GM18519 (cell line): Measurements from ENCODE around the gene PTGES3.
"Not testable (repeated sequence)": the region's sequence is repeated elsewhere in the genome, so short reads cannot be mapped to it uniquely, and the experiment has no call there.

ENCODE experiments used
- ATAC-seq: cut with Tn5 transposase; IDR thresholded peaks from one replicate; pipeline ENCODE4 v1.9.1; 2021; ENCODE audit warnings: mild to moderate bottlenecking, moderate library complexity; ENCODE audit not compliant: unreplicated experiment, low FRiP score

Gene PTGES3

DNA sequence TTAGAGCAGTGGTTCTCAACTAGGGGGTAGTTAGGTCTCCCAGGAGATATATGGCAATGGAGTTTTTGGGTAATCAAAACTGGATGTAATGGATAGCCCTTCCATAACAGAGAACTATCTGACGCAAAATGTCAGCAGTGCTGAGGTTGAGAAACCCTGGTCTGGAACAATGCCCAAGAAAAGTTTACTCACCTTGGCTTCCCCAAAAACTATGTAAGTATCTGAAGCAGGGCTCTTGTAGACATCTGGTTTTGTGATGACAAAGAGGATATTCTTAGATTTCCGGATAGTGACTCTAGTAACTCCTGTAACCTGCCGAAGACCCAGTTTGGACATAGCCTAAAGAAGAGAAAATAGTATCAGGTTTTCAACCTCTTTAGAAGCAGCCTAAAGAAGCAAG, 25.3 kb upstream of the PTGES3 start:
- ATAC-seq: no peak

DNA sequence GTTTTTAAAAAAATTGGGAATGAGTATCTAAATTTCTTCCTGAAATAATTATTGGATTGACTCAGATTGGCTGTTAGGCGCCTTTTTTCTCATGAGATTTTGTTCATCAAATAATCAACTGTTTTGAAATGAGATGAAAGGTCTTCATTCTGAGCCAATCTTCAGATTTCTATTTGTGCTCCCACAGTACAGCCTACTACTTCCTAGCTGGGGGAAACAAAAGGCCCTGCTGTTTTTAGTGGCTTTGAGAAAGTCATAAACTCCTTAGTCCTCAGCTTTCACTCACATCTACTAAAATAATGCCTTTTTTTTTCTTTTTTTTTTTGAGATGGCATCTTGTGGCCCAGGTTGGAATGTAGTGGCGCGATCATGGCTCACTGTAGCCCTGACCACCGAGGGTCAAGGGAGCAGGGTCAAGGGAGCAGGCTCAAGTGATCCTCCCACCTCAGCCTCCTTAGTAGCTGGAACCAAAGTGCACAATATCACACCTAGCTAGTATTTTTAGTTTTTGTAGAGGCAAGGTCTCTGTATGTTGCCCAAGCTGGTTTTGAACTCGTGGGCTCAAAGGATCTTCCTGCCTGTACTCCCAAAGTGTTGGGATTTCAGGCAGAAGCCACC, 21.8 kb upstream of the PTGES3 start:
- no peak for ATAC-seq

DNA sequence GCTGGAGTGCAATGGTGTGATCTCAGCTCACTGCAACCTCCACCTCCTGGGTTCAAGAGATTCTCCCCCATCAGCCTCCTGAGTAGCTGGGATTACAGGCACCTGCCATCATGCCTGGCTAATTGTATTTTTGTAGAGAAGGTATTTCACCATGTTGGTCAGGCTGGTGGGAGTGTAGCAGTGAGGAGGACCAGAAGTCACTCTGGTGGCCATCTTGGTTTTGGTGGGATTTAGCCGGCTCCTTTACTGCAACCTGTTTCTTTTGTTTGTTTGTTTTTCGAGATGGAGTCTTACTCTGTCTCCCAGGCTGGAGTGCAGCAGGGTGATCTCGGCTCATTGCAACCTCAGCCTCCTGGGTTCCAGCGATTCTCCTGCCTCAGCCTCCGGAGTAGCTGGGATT, 16.4 kb upstream of the PTGES3 start:
- not testable (repeated sequence) for ATAC-seq

DNA sequence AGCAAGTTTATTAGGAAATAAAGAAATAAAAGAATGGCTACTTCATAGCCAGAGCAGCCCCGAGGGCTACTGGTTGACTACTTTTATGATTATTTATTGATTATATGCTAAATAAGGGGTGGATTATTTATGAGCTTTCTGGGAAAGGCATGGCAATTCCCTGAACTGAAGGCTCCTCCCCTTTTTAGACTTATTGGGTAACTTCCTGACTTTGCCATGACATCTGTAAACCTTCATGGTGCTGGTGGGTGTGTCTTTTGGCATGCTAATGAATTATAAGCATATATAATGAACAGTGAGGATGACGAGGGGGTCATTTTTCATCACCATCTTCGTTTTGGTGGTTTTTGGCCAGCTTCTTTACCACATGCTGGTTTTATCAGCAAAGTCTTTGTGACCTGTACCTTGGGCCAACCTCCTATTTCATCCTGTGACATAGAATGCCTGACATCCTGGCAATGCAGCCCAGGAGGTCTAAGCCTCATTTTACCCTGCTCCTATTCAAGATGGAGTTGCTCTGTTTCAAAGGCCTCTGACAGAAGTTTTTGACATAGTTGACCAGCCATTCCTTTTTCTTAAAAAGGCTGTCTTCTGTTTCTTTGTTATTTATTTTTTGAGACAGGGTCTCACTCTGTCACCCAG, 11.1 kb upstream of the PTGES3 start:
- ATAC-seq: no peak

DNA sequence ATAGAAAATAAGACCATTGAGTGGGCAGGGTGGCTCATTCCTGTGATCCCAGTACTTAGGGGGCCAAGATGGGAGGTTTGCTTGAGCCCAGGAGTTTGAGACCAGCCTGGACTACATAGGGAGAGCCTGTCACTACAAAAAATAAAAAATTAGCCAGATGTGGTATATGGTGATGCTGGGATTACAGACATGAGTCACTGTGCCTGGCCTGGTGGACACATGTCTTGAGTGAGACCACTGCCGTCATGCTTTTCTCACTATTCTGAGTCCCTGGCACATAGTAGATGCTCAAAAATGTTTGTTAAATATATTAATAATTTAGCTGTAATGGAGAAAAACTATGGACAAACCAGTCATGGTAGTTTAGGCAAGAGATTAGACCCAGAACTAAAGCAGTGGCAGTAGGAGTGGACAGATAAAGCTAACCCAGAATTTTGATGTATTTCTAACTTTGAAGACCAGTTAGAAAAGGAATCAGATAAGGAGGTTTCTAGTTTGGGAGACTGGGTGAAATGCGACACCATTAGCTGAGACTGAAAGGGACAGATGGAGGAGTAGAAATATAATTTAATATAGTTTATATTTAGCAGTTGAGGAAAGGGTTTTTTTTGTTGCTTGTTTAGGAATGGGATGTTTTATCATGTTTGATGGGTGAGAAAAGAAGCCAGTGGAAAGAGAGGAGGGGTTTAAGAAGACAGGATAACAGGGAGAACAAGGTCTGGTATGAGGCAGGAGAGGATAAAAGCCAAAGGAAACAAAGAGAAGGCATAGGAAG, 7.4 kb upstream of the PTGES3 start:
- no peak for ATAC-seq

DNA sequence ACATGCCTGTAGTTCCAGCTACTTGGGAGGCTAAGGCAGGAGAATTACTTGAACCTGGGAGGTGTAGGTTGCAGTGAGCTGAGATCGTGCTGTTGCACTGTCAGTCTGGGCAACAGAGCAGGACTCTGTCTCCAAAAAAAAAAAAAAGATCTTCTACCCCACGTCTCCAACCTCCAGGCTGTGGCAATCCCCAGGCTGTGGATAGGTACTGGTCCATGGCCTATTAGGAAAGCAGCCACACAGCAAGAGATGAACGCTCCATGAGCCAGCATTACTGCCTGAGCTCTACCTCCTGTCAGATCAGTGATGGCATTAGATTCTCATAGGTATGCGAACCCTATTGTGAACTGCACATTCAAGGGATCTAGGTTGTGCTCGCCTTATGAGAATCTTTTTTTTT, 6.1 kb upstream of the PTGES3 start:
- no peak for ATAC-seq

DNA sequence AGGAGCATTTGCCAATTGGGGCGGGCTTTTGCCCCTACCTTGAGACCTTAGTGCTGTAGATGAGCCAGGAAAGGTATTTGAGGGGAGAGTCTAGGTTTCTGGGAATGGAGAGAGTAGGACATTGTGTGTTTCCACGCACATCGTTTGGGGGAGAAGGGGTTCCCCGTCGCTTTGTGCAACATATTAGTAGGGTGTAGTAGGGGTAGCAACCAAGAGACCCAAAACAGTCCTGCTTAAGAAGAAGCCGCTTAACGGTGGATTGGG, 694 bp upstream of the PTGES3 start:
- peak; percentile 3 for ATAC-seq

DNA sequence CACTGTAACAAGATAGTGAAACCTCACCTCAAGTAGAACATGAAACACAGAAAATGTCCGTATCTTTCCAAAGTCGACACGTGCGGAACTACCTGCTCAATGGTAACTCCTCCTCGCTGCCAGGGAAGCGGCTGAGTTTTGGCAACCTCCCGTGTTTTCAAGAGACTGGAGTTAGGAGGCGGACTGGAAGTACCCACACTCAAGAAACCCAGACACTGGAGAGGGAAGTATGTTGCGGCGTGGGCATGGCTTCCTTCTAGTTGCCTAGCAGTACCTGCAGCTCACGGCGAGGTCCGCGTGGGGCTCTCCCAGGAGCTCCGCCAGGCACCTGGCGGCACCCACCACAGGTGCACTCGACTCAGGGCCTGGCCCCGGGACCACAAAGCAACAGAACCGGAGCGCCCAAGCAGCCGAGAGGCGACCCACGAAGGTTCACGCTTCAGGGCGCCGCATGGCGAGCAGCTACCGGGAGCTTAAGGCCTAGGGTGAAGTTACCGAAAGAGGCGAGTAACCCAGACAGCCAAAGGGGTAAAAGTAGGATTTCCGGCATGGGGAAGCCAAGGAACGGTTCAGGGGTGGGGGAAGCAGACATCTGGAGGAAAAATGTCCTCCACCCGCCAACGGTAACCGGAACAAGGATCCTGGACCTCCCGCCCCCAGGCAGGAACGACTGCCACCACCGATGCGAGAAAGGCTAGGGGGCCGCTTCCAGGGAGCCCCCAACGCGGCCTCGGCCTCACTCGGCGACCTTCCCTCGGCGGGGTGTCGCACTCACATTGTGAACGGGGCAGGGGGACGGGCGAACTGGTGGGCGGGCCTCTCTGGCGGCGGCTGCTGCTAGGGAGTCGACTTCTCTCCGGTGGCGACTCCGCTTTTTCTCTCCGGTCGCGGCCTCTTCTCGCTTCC, 608 bp downstream of the PTGES3 start:
- ATAC-seq: peak; percentile 25

DNA sequence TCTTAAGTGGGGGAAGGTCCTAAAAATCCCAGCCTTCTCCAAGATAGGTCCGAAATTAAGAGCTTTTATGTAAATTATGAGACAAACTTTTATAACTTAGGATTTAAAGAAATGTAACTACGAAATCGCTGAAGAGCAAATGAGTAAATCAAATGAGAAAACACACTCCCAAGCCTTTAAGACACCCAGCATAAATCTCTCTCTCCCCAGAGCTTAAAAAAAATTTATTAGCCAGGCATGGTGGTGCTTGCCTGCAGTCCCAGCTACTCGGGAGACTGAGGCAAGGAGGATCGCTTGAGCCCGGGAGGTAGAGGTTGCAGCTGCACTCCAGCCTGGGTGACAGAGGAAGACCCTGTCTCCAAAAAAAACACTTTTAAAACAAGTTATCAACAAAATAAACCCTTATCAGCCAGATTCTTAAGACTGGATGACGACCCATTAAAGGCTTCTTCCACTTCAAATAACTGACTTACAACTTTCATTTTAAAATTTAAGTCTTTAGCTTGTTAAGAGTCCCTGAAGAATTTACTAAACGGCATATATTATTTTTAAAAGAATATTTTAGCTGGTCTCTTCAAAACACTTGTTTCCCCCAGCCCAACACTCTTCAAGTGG, 3.2 kb downstream of the PTGES3 start:
- ATAC-seq: no peak

DNA sequence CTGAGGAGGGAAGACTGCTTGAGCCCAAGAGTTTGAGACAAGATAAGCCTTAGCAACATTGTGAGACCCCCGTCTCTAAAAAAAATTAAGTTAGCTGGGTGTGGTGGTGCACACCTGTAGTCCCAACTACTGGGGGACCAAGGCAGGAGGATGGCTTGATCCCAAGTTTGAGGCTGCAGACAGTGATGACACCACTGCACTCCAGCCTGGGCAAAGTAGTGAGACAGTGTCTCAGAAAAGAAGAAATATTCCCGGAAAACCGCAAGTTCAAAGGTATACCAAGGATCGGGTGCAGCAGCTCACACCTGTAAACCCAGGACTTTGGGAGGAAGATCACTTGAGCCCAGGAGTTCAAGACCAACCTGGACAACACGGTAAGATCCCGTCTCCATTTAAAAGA, 5.8 kb downstream of the PTGES3 start:
- ATAC-seq: no peak

DNA sequence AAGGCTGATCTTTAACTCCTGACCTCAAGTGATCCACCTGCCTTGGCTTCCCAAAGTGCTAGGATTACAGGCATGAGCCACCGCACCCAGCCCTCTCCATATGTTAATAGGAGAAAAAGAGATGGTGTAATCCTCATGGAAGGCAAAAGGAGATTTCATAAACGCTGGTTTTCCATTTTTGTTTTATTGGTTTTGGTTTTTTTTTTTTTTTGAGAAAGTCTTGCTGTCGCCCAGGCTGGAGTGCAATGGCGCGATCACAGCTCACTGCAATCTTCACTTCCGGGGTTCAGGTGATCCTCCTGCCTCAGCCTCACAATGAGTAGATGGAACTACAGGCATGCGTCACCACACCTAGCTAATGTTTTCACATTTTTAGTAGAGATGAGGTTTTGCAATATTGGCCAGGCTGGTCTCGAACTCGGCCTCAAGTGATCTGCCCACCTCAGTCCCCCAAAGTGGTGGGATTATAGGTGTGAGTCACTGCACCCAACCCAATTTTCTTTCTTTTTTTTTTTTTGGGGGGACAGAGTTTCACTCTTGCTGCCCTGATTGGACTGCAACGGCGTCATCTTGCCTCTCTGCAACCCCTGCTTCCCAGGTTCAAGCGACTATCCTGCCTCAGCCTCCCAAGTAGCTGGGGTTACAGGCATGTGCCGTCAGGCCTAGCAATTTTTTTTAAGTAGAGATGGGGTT, 8.1 kb downstream of the PTGES3 start:
- ATAC-seq: no peak

DNA sequence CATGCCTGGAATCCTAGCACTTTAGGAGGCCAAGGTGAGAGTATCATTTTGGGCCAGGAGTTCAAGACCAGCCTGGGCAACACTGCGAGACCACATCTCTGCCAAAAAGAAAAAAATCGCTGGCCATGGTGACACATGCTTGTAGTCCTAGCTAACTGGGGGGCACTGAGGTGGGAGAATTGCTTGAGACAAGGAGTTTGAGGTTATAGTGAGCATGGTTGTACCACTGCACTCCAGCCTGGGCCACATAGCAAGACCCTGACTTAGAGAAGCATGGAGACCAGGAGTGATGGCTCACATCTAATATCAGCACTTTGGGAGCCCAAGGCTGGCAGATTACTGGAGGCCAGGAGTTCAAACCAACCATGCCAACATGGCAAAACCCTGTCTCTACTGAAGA, 9.2 kb downstream of the PTGES3 start:
- ATAC-seq: no peak

DNA sequence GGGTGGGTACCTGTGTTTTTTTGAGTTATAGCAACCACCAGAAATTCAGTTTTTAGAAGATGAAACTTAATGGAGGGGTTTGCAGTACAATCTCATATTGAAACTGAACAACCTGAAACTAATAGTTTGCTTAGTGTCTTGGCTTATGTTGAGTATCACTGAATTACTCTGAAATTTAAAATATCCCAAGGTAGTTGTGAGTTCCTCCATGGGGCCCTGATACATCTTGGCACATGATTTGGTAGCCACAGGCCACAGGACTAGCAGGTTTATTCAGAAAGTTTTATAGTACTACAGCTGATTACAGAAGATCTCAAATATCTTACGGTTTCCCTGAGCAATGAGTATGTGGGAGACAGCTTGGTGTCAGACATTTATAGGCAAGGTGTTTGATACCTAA, 10.4 kb downstream of the PTGES3 start:
- no peak for ATAC-seq

DNA sequence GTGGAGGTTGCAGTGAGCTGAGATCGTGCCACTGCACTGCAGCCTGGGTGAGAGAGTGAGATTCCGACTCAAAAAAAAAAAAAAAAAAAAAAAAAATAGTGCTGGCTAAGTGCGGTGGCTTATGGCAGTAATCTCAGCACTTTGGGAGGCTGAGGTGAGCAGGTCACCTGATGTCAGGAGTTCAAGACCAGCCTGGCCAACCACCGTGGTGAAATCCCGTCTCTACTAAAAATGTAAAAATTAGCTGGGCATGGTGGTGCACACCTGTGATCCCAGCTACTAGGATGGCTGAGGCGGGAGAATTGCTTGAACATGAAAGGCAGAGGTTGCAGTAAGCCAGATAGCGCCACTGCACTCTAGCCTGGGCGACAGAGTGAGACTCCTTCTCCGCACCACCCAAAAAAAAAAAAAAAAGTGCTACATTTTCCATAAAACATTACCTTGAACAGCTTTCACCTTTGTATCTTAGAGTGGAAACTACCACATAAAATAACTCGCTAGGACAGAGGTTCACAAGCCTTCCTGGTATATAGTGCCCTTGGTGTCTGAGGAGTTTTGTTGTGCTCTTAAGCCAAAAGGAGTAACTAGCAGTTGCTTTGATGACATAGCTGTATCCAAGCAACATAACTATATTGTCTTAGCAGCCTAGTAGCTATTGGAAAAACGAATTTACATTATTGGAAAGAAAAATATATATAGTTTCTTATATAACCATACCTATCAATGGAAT, 11.1 kb downstream of the PTGES3 start:
- no peak for ATAC-seq

DNA sequence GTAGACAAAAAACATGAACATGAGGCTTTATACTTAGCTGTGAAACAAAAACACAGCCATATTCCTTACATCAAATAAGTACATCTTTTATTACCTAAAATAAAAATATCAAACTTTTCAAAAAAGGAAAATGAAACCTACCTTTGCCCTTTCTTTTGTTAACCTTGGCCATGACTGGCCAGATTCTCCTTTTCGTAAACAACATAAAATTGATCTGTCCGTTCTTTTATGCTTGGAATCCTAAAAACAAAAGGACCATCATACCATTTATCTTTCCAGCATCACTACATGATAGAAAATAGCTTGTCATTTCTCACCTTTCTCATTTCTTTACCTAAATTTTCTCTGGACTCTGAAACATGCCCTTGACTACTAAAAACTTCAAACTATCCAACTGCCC, 16.5 kb downstream of the PTGES3 start:
- no peak for ATAC-seq

DNA sequence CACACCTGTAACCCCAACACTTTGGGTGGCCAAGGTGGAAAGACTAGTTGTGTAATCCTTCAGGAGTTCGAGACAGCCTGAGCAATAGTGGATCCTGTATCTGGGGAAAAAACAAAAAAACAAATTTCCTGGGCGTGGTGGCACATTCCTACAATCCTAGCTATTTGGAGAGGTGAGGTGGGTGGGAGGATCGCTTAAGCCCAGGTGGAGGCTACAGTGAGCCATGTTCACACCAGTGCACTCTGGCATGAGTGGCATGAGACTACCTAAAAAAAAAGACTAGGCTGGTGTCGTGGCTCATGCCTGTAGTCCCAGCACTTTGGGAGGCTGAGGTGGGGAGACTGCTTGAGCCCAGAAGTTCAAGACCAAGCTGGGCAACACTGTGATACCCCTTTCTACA, 17.2 kb downstream of the PTGES3 start:
- ATAC-seq: no peak

DNA sequence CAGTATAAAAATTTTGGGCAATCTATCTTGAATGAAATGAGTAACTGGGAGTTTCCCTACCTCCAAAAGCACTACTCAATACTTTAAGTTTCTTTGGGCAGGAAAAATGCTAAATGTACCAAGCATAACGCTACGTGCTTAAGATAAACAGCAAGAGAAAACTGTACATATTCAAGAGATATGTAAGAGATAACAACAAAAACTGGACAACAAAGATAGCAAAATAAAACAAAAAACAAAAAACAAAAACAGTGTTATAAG, 20.0 kb downstream of the PTGES3 start:
- ATAC-seq: no peak

DNA sequence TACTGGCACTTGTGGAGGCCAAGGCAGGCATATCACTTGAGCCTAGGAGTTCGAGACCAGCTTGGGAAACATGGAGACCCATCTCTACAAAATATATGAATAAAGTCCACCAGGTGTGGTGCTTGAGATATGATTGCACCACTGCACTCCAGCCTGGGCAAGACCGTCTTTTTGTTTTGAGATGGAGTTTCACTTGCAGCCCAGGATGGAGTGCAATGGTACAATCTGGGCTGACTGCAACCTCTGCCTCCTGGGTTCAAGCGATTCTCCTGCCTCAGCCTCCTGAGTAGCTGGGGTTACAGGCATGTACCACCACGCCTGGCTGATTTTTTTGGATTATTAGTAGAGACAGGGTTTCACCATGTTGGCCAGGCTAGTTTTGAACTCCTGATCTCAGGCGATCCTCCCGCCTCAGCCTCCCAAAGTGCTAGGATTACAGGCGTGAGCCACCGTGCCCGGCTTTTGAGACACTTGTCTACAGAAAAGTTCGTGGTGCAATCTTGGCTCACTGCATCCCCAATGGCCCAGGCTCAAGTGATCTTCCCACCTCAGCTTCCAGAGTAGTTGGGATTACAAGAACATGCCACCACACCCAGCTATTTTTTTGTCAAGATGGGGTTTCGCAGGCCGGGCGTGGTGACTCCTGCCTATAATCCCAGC, 26.0 kb downstream of the PTGES3 start:
- ATAC-seq: no peak

DNA sequence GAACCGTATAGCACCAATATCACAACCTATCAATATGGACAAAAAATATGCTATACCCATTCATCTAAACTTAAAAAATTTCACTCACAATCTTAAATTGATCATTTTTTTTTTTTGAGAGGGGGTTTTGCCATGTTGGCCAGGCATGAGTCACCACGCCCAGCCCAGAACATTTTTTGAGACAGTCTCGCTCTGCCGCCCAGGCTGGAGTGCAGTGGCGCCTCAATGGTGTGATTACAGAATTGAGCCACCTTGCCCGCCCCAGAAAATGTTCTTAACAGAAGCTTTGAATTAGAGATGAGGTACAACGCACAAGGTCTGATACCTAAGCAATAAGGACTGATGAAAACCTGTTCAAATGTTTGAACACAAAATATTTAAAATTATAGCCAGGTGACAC, 26.5 kb downstream of the PTGES3 start:
- no peak for ATAC-seq
